Amygdala (tissue), 56 donors: ENCODE results near the gene BRF1.

Experiments used
- DNase-seq, 56 donors: peaks; one replicate each; lab custom pipeline; 2025; lab: John Stamatoyannopoulos, UW

The BRF1 gene

DNA sequence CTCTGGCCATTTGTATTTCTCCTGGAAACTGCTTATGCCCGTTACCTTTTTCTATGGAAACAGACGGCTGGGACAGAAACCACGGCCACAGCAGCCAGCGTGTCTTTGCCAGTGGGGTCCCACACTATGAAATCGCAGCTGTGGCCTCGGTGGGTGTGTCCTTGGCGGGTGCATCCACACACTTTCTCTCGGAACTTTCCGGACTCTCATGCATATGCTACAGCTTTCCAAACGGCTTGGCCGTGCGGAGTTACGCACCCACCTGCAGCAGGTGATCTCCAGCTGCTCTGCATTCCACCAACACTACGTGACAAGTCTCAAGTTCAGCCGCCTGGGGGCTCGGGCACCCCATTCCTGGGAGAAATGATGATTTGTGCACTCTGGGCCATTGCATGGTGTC is 53.8 kb downstream of the BRF1 start:
- no peak for DNase-seq

DNA sequence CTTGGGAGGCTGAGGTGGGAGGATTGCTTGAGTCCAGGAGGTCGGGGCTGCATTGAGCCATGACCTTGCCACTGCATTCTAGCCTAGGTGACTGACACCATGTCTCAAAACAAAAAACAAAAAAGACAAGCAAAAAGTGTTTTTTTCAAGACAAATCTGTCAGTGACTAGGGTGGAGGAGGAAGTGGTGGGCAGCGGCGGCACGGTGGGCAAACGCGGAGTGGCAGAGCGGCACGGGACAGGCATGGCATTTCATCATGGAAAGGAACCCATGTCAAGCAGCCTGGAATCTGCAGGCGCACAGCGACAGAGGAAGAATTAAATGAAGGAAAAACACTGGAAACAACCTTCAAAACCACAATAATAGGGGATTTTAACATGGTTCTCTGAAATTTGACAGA is 56.5 kb downstream of the BRF1 start:
- DNase-seq, result no peak

DNA sequence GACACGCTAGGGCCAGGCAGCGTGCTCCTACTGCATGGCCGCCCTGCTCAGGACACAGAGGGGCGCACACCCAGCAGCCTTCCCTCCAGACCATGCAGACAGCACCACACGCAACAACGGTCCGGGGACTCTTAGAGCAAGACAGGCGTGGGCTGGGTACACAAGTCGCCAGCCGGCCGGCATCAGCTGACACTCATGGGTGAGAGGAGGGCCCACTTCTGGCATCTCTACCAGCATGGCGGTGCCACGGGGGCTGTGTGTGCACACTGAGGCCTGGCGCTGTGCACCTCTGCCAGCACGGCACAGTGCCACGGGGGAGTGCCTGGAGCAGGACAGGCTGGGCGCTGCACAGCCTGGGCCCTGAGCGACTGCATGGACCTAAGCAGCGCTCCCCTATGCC is 59.2 kb downstream of the BRF1 start:
- no peak for DNase-seq

GRCh38 chr14:105240811-105241576 is 59.8 kb downstream of the BRF1 start:
- no peak for DNase-seq

DNA sequence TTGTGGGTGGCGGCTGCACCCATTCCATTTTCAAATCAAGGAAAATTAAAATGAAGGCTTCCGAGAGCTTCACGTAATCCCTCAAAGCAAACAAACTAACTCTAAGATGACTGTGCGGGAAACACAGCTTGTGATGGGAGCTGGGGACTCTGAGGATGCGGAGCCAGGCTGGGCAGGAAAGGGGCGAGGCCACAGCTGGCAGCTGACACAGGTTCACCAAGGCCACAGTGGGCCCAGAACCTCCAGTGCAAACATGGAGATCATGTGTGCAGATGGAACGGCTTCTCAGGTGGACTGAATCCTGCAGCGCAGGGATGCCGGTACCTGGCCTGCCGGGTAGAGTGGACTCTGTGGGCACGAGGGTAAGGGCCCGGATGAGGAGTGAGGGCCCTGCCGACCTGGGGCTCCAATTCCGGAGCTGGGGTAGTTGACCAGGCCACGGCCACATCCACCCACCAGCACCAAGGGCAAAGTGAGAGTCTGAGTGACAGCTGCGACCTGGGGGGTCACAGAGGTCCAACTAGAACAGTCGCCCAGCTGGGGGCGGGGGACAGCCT is 71.6 kb downstream of the BRF1 start:
- no peak for DNase-seq

- no peak for DNase-seq
Measured at GRCh38 chr14:105228562-105228961, 72.2 kb downstream of the BRF1 start.

- DNase-seq, result no peak
Measured at GRCh38 chr14:105227346-105227745, 73.5 kb downstream of the BRF1 start.

DNA sequence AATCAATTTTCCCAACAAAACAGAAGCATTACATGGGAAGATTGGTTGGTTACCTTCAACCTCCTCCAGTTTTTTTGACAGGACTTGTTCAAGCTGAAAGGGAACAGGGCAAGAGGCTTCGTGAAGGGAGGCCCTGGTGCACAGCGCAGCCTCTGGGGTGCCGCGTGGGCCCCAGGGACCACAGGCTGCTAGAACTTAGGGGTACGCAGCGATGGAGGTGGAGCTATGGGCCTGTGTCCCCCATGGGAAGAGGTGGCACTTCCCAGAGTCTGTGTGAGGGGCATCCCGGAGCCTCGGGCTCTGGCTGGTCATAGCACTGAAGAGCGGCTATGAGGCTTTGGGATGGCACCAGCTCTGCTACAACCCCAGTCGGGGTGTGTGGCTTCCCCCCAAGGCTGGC is 74.6 kb downstream of the BRF1 start:
- DNase-seq, result no peak

DNA sequence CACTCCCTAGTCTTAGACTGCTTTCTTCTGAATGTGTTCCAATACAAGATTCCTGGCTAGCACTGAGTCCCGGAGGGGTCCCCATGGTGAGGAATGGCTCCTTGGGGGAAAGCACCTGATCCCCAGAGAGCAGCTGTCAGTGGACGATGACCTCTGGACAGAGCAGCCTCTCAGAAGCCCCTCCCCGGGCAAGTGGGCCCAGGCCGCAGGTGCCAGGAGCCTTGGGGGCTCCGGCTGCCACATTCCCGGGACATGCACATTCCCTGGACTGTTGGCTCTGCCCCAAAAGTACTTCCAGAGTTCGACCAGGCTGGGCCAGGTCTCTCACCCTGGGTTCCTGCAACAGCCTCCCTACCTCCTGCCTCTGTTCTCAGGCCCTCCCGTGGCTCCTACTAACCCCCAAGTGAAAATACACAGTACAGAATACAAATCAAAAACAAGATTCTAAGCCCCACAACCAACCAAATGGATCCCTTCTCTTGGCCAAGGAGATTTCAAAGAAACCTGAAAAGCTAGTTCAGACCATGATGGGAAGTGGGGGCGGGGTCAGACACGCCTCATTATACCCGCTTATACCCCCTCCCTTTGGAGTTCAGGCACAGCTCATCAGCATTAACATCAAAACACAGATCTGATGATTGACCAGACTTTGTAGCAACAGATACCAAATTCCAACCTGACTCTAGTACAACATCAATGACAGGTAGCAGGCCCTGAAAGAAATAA is 75.8 kb downstream of the BRF1 start:
- no peak for DNase-seq

DNA sequence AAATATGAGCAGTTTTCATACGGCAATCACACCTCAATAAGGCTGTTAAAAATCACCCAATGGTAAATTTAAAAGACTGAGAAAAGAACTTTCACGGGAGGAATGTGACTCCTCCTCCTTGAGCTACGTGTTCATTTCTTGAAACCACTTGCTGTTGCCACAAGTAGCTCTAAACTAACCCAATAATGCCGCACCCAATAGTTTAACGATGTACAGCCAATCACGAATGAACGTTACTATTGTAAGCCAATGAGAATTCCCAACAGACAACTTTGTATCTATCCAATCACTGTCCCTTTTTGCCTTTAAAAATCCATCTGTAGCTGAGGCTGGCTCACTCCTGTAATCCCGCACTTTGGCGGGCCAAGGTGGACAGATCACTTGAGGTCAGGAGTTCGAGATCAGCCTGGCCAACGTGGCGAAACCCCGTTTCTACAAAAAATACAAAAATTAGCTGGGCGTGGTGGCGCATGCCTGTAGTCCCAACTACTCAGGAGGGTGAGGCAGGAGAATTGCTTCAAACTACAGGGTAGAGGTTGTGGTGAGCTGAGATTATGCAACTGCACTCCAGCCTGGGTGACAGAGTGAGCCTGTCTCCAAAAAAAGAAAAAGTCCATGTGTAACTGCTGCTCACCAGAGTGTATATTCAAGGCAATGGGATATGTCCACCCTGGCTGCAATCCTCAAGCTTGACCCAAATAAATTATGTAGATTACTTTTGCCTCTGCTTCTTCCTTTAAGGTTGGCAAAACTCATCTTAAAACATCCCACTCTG is 76.8 kb downstream of the BRF1 start:
- DNase-seq, result no peak

GRCh38 chr14:105223260-105223659 is 77.5 kb downstream of the BRF1 start:
- no peak for DNase-seq

GRCh38 chr14:105221598-105222178 is 79.1 kb downstream of the BRF1 start:
- DNase-seq, result no peak

DNA sequence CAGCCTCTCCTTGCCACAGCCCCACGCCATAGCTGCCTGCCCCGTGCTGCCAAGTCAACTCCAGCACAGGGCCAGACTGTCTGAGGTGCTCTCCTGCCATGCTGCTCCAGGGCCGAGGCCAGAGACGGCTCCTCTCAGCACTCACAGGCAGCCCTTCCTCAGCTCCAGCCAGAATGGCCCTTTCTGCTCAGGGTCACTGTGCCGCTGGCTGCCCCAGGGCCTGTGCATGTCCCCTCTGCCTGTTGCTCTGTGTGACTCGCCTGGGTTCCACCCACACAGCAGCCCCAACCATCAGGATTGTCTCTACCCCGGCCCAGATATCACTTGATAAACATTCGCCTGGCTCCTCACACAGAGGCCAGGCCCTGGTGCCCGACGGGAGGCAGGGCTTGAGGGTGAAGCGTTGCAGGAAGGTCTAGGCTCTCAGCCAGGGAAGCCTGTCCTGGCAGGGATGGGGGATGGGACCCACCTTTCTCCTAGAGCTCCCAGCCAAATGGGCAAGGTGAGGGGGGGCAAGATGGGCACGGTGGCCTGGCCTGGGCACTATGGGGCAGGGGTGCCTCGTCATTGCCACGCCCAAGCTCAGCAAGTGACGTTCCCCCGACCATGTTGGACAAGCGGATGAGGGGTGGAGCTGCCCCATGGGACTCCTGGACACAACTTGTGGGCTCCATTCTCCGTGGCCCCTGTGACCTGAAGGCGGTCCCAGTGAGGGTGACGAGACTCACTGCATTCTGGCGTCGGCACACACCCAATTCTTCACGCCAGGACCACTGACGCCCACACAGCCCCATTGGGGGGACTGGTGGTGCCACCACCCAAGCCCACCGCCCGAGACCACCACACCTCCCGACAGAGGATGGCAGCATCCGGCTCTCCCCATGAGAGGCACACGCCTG is 79.9 kb downstream of the BRF1 start:
- DNase-seq, result no peak

DNA sequence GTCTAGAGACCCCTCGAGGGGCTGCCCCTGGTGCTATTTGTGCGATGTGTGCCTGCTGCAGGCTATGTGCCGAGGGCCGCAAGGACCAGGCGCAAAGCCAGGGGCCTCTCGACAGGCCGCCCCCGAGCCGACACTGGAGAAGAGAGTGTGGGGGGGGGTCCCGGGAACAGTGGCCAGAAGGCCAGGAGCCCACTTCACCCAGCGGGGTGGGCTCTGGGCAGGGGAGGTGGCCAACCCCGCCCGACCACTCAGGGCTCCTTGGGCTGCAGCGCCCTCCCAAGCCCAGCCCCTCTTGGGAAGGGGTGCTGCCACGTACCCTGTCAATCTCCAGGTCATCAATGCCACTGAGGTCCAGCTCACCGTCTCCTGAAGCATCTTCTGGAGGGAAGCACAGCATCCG is 81.0 kb downstream of the BRF1 start:
- DNase-seq, result no peak

- no peak for DNase-seq
Measured at GRCh38 chr14:105219043-105219612, 81.7 kb downstream of the BRF1 start.

DNA sequence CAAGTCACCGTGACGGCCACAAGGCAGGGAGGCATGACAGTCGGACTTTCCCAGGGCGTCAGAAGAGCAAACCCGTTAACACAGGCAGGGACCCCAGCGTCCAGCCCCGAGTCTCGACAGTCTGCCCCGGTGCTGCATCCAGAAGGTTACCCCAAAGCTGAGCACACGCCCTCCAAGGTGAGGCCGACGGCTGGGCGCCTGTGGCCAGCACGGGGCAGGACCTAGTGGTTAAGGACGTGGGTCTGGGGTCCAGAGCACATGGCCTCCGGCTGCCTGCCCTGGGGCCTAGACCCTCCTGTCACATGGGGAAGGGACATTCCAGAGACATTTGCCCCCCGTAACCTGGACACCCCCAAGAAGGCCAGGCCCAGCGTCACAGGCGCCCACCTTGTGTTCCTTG is 82.2 kb downstream of the BRF1 start:
- no peak for DNase-seq

- no peak for DNase-seq
Measured at GRCh38 chr14:105217774-105218173, 83.0 kb downstream of the BRF1 start.

- no peak for DNase-seq
Measured at GRCh38 chr14:105216490-105217247, 84.1 kb downstream of the BRF1 start.

DNA sequence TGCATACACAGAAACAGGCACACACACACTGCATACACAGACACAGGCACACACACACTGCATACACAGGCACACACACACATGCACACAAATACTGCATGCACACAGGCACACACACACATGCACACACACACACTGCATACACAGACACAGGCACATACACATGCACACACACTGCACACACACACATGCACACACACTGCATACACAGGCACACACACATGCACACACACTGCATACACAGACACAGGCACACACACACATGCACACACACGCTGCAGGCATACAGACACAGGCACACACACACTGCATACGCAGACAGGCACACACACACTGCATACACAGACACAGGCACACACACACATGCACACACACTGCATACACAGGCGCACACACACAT is 85.2 kb downstream of the BRF1 start:
- no peak for DNase-seq
